Neural cell (in vitro differentiated cells): ENCODE results near the gene CCDC172.

ENCODE experiments used
- MXI1 ChIP-seq: fragments of 450-650 bp; conservative IDR thresholded peaks from 2 replicates; pipeline ENCODE4 v1.6.1; 2014; ENCODE audit warnings: antibody characterized with exemption, mild to moderate bottlenecking; ENCODE audit not compliant: poor library complexity, severe bottlenecking
- RAD21 ChIP-seq: fragments of 450-650 bp; conservative IDR thresholded peaks from 2 replicates; pipeline ENCODE4 v1.6.1; 2014; ENCODE audit warnings: antibody characterized with exemption, mild to moderate bottlenecking, moderate library complexity
- TF ChIP-seq, protein P1 (sequence below): fragments of 450-650 bp; IDR thresholded peaks from 2 replicates; pipeline ENCODE4 v1.5.1; 2014; ENCODE audit warnings: antibody characterized with exemption, mild to moderate bottlenecking, moderate library complexity; ENCODE audit not compliant: poor library complexity, severe bottlenecking
- TF ChIP-seq, protein P2 (sequence below): IDR thresholded peaks from 2 replicates; pipeline ENCODE4 v1.6.1; 2012; ENCODE audit warnings: borderline replicate concordance

DNA sequence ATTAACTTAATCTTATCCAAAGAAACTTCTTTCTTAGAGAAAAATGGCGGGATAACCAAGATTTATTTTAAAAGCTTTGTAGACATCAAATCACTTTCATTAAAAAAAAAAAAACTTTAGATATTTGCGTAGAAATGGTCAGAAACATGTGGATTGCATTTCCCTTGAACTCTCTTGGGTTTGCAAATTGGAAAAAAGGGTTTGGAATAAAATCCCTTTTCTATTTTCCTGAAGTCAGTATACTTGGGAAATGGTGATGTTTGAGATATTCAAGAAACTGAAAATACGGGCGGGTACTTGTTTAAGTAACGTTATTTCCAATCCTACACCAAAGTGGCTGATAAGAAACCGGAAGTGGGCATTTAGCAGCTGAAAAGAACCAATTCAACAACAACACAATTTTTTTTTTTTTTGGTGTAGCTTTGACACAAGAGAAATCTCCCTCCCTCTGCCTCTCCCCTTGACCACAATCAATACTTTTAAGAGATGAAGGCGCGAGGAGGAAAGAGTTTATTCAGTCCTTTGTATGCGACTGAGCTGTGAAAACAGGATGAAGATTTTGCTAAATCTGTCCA is 37.5 kb upstream of the CCDC172 start:
- TF ChIP-seq, protein P1, sequence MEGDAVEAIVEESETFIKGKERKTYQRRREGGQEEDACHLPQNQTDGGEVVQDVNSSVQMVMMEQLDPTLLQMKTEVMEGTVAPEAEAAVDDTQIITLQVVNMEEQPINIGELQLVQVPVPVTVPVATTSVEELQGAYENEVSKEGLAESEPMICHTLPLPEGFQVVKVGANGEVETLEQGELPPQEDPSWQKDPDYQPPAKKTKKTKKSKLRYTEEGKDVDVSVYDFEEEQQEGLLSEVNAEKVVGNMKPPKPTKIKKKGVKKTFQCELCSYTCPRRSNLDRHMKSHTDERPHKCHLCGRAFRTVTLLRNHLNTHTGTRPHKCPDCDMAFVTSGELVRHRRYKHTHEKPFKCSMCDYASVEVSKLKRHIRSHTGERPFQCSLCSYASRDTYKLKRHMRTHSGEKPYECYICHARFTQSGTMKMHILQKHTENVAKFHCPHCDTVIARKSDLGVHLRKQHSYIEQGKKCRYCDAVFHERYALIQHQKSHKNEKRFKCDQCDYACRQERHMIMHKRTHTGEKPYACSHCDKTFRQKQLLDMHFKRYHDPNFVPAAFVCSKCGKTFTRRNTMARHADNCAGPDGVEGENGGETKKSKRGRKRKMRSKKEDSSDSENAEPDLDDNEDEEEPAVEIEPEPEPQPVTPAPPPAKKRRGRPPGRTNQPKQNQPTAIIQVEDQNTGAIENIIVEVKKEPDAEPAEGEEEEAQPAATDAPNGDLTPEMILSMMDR: no peak
- TF ChIP-seq, protein P2, sequence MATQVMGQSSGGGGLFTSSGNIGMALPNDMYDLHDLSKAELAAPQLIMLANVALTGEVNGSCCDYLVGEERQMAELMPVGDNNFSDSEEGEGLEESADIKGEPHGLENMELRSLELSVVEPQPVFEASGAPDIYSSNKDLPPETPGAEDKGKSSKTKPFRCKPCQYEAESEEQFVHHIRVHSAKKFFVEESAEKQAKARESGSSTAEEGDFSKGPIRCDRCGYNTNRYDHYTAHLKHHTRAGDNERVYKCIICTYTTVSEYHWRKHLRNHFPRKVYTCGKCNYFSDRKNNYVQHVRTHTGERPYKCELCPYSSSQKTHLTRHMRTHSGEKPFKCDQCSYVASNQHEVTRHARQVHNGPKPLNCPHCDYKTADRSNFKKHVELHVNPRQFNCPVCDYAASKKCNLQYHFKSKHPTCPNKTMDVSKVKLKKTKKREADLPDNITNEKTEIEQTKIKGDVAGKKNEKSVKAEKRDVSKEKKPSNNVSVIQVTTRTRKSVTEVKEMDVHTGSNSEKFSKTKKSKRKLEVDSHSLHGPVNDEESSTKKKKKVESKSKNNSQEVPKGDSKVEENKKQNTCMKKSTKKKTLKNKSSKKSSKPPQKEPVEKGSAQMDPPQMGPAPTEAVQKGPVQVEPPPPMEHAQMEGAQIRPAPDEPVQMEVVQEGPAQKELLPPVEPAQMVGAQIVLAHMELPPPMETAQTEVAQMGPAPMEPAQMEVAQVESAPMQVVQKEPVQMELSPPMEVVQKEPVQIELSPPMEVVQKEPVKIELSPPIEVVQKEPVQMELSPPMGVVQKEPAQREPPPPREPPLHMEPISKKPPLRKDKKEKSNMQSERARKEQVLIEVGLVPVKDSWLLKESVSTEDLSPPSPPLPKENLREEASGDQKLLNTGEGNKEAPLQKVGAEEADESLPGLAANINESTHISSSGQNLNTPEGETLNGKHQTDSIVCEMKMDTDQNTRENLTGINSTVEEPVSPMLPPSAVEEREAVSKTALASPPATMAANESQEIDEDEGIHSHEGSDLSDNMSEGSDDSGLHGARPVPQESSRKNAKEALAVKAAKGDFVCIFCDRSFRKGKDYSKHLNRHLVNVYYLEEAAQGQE: no peak
- no peak for TF ChIP-seq RAD21
- no peak for TF ChIP-seq MXI1
